Measurements from ENCODE around the gene DCDC1. TPM values are rescaled to one million over a fixed set of nuclear protein-coding genes. Genes with fewer than 3 reads are reported as not detected.

The DCDC1 gene
- total and polyA plus RNA-seq, 9 donors = 0.16 to 18.4 (median 1.5) TPM

- intact Hi-C loops (cut with DNase I) = no loop called here
- H3K36me3 ChIP-seq = no peaks in the 10 kb centered on the region
- 65 to 74% (median 73%) methylated on average over 7 of the region's 7 CpGs for WGBS, 3 donors
- no peak overlapping the region for H3K4me3 ChIP-seq
- H3K4me1 ChIP-seq (ENCODE audit: insufficient read depth) = no peaks in the 10 kb centered on the region
- no peaks in the 10 kb centered on the region for H3K9me3 ChIP-seq
- H3K27me3 ChIP-seq = no peaks in the 10 kb centered on the region
- TF ChIP-seq EP300 (IDR thresholded peaks at IDR 0.05) (no peak), CTCF (IDR thresholded peaks at IDR 0.05) (no peak), POLR2A (IDR thresholded peaks at IDR 0.05) (no peak)
- DNase-seq = no peak
- H3K27ac ChIP-seq = no peak overlapping the region
These were observed 508.0 kb downstream of the DCDC1 start for GRCh38 chr11:30861531-30861930.

- Histone ChIP-seq H3K27me3 (no peaks in the 10 kb centered on the region), H3K4me1 (ENCODE audit: insufficient read depth) (no peaks in the 10 kb centered on the region), H3K27ac (no peak overlapping the region), H3K36me3 (no peaks in the 10 kb centered on the region), H3K4me3 (no peak overlapping the region), H3K9me3 (no peaks in the 10 kb centered on the region)
- no peak for DNase-seq
- TF ChIP-seq CTCF (IDR thresholded peaks at IDR 0.05) = no peak
- TF ChIP-seq EP300 (IDR thresholded peaks at IDR 0.05) = no peak
- no peak for TF ChIP-seq POLR2A (IDR thresholded peaks at IDR 0.05)
- 86 to 88% (median 86%) methylated on average over 7 of the region's 7 CpGs for WGBS, 3 donors
- intact Hi-C loops (cut with DNase I) = no loop called here
These were observed 508.5 kb downstream of the DCDC1 start for GRCh38 chr11:30861064-30861463.

- no peaks in the 10 kb centered on the region for H3K4me1 ChIP-seq (ENCODE audit: insufficient read depth)
- H3K27me3 ChIP-seq = no peaks in the 10 kb centered on the region
- H3K27ac ChIP-seq = no peak overlapping the region
- H3K4me3 ChIP-seq = no peak overlapping the region
- TF ChIP-seq POLR2A (IDR thresholded peaks at IDR 0.05) = no peak
- no peak for TF ChIP-seq EP300 (IDR thresholded peaks at IDR 0.05)
- no peak for TF ChIP-seq CTCF (IDR thresholded peaks at IDR 0.05)
- no peak for DNase-seq
- 20 to 43% (median 23%) methylated on average over 2 of the region's 2 CpGs for WGBS, 3 donors
- no peaks in the 10 kb centered on the region for H3K36me3 ChIP-seq
- intact Hi-C loops (cut with DNase I) = no loop called here
- no peaks in the 10 kb centered on the region for H3K9me3 ChIP-seq
These were observed 509.4 kb downstream of the DCDC1 start for GRCh38 chr11:30860146-30860545.

GRCh38 chr11:30859669-30860068 is 509.9 kb downstream of the DCDC1 start:
- H3K4me3 ChIP-seq = no peak overlapping the region
- H3K9me3 ChIP-seq = no peaks in the 10 kb centered on the region
- H3K27me3 ChIP-seq = no peaks in the 10 kb centered on the region
- no peaks in the 10 kb centered on the region for H3K4me1 ChIP-seq (ENCODE audit: insufficient read depth)
- H3K36me3 ChIP-seq = no peaks in the 10 kb centered on the region
- WGBS, 3 donors = 31 to 39% (median 38%) methylated on average over 3 of the region's 3 CpGs
- TF ChIP-seq CTCF (IDR thresholded peaks at IDR 0.05) (no peak), EP300 (IDR thresholded peaks at IDR 0.05) (no peak), POLR2A (IDR thresholded peaks at IDR 0.05) (no peak)
- intact Hi-C loops (cut with DNase I) = no loop called here
- no peak for DNase-seq
- H3K27ac ChIP-seq = no peak overlapping the region
